ENCODE data around the gene BICD1.
"Not testable (repeated sequence)": the region's sequence is repeated elsewhere in the genome, so short reads cannot be mapped to it uniquely, and the experiment has no call there.

Gene BICD1

GRCh38 chr12:32146074-32146873 is 39.6 kb downstream of the BICD1 start:
- no peak for DNase-seq (ENCODE audit: low read depth)

- DNase-seq (ENCODE audit: low read depth), result no peak
These were observed 41.7 kb downstream of the BICD1 start for GRCh38 chr12:32148372-32148771.

- no peak for DNase-seq (ENCODE audit: low read depth)
These were observed 42.8 kb downstream of the BICD1 start for GRCh38 chr12:32149489-32149888.

- DNase-seq (ENCODE audit: low read depth), result no peak
These were observed 44.4 kb downstream of the BICD1 start for GRCh38 chr12:32151086-32151485.

GRCh38 chr12:32151552-32151951 is 44.9 kb downstream of the BICD1 start:
- no peak for DNase-seq (ENCODE audit: low read depth)

- no peak for DNase-seq (ENCODE audit: low read depth)
These were observed 48.4 kb downstream of the BICD1 start for GRCh38 chr12:32155041-32155440.

GRCh38 chr12:32155961-32156529 is 49.4 kb downstream of the BICD1 start:
- no peak for DNase-seq (ENCODE audit: low read depth)

- no peak for DNase-seq (ENCODE audit: low read depth)
These were observed 51.9 kb downstream of the BICD1 start for GRCh38 chr12:32158525-32158924.

GRCh38 chr12:32159381-32159780 is 52.7 kb downstream of the BICD1 start:
- DNase-seq (ENCODE audit: low read depth), result no peak

GRCh38 chr12:32159925-32160324 is 53.3 kb downstream of the BICD1 start:
- DNase-seq (ENCODE audit: low read depth), result no peak

- no peak for DNase-seq (ENCODE audit: low read depth)
These were observed 54.4 kb downstream of the BICD1 start for GRCh38 chr12:32161058-32161457.

- no peak for DNase-seq (ENCODE audit: low read depth)
These were observed 56.9 kb downstream of the BICD1 start for GRCh38 chr12:32163596-32163995.

- no peak for DNase-seq (ENCODE audit: low read depth)
These were observed 59.9 kb downstream of the BICD1 start for GRCh38 chr12:32166510-32166909.

GRCh38 chr12:32170437-32170998 is 63.9 kb downstream of the BICD1 start:
- DNase-seq (ENCODE audit: low read depth), result no peak

GRCh38 chr12:32171211-32171610 is 64.6 kb downstream of the BICD1 start:
- DNase-seq (ENCODE audit: low read depth), result no peak

- no peak for DNase-seq (ENCODE audit: low read depth)
These were observed 70.0 kb downstream of the BICD1 start for GRCh38 chr12:32176606-32177005.

- DNase-seq (ENCODE audit: low read depth), result no peak
These were observed 71.8 kb downstream of the BICD1 start for GRCh38 chr12:32178341-32179010.

GRCh38 chr12:32179011-32179395 is 72.4 kb downstream of the BICD1 start:
- no peak for DNase-seq (ENCODE audit: low read depth)

GRCh38 chr12:32181498-32182175 is 75.0 kb downstream of the BICD1 start:
- no peak for DNase-seq (ENCODE audit: low read depth)

GRCh38 chr12:32183650-32184049 is 77.0 kb downstream of the BICD1 start:
- DNase-seq (ENCODE audit: low read depth), result no peak

GRCh38 chr12:32187127-32187526 is 80.5 kb downstream of the BICD1 start:
- not testable (repeated sequence) for DNase-seq (ENCODE audit: low read depth)

GRCh38 chr12:32191445-32191844 is 84.8 kb downstream of the BICD1 start:
- no peak for DNase-seq (ENCODE audit: low read depth)
